Inflammatory macrophage treated with lipopolysaccharide for 4 hours (primary cell): ENCODE measurements around the gene GALNT17.

ENCODE experiments used
- DNase-seq: peaks from one replicate; pipeline ENCODE4 v3.0.0-alpha.2; 2020

GALNT17 gene

GRCh38 chr7:71466448-71467145 is 334.7 kb downstream of the GALNT17 start:
- DNase-seq, result no peak

GRCh38 chr7:71470326-71470725 is 338.4 kb downstream of the GALNT17 start:
- no peak for DNase-seq

- DNase-seq, result no peak
Observed at GRCh38 chr7:71470830-71471229, 338.9 kb downstream of the GALNT17 start.

GRCh38 chr7:71472962-71473361 is 341.0 kb downstream of the GALNT17 start:
- no peak for DNase-seq

GRCh38 chr7:71473366-71473967 is 341.5 kb downstream of the GALNT17 start:
- no peak for DNase-seq

- DNase-seq, result no peak
Observed at GRCh38 chr7:71477441-71477840, 345.5 kb downstream of the GALNT17 start.

GRCh38 chr7:71479231-71479630 is 347.3 kb downstream of the GALNT17 start:
- DNase-seq, result no peak

GRCh38 chr7:71480791-71481190 is 348.8 kb downstream of the GALNT17 start:
- no peak for DNase-seq

- no peak for DNase-seq
Observed at GRCh38 chr7:71482284-71482683, 350.3 kb downstream of the GALNT17 start.

GRCh38 chr7:71484380-71484779 is 352.4 kb downstream of the GALNT17 start:
- no peak for DNase-seq

GRCh38 chr7:71485586-71485985 is 353.6 kb downstream of the GALNT17 start:
- no peak for DNase-seq

- DNase-seq, result no peak
Observed at GRCh38 chr7:71486414-71486813, 354.5 kb downstream of the GALNT17 start.

GRCh38 chr7:71486856-71487628 is 355.1 kb downstream of the GALNT17 start:
- DNase-seq, result no peak

GRCh38 chr7:71488308-71488707 is 356.4 kb downstream of the GALNT17 start:
- DNase-seq, result no peak

- DNase-seq, result no peak
Observed at GRCh38 chr7:71491336-71491735, 359.4 kb downstream of the GALNT17 start.

- DNase-seq, result no peak
Observed at GRCh38 chr7:71495828-71496227, 363.9 kb downstream of the GALNT17 start.

GRCh38 chr7:71497256-71497946 is 365.5 kb downstream of the GALNT17 start:
- DNase-seq, result no peak

GRCh38 chr7:71498381-71498780 is 366.4 kb downstream of the GALNT17 start:
- DNase-seq, result no peak

GRCh38 chr7:71504697-71505441 is 372.9 kb downstream of the GALNT17 start:
- DNase-seq, result no peak

- no peak for DNase-seq
Observed at GRCh38 chr7:71506822-71507221, 374.9 kb downstream of the GALNT17 start.

GRCh38 chr7:71507680-71508602 is 376.0 kb downstream of the GALNT17 start:
- no peak for DNase-seq

GRCh38 chr7:71509381-71509780 is 377.4 kb downstream of the GALNT17 start:
- no peak for DNase-seq
